Gastroesophageal sphincter (tissue), 3 donors: ENCODE results near the gene NPVF.

Experiments
- CTCF ChIP-seq, 4 experiments: fragments of 200-600 bp in 2 of 4; fragments of 450-650 bp in 2 of 4; sonication (generic) in 1 of 4; IDR thresholded peaks; one replicate each; pipeline ENCODE4 v1.5.1; 2017 to 2019; ENCODE audit warnings: antibody characterized with exemption in 4 of 4, mild to moderate bottlenecking in 2 of 4, moderate library complexity in 2 of 4
- EP300 ChIP-seq: sonication (generic); formaldehyde crosslinking; IDR thresholded peaks from one replicate; pipeline ENCODE4 v1.6.1; 2017; ENCODE audit warnings: antibody characterized with exemption, mild to moderate bottlenecking
- POLR2A ChIP-seq, 2 donors: fragments of 450-650 bp; IDR thresholded peaks; one replicate each; pipeline ENCODE4 v1.6.1; 2017; ENCODE audit warnings: antibody characterized with exemption in 2 of 2, mild to moderate bottlenecking in 2 of 2, moderate library complexity in 1 of 2
- POLR2AphosphoS5 ChIP-seq: sonication (generic); formaldehyde crosslinking; IDR thresholded peaks from one replicate; pipeline ENCODE4 v1.6.1; 2017; ENCODE audit warnings: antibody characterized with exemption

- TF ChIP-seq CTCF (IDR thresholded peaks at IDR 0.05) (no peak), POLR2AphosphoS5 (no peak), EP300 (no peak), POLR2A (IDR thresholded peaks at IDR 0.05) (no peak)
These were observed 12.5 kb downstream of the NPVF start for GRCh38 chr7:25215694-25216335.
